IMR-90 (cell line): ENCODE measurements around the gene TDG. TPM values are rescaled to one million over a fixed set of nuclear protein-coding genes. Genes with fewer than 3 reads are reported as not detected.

Experiments
- ATAC-seq: fragments of 200-7000 bp; cut with Tn5 transposase; 2 replicates; pipeline ENCODE4 v1.9.1; 2020; ENCODE audit warnings: low read depth, mild to moderate bottlenecking, moderate library complexity
- BruUV-seq: library from RNA; stranded (reverse); fragments of 400-500 nt; replicated peaks from 2 replicates; lab custom pipeline; 2021; lab: Mats Ljungman, UMichigan
- CTCF ChIA-PET: fragments of 300-600 bp; formaldehyde crosslinking; extraction: SDS; loops from one replicate; lab custom pipeline; 2021; ENCODE audit warnings: antibody characterized with exemption; lab: Yijun Ruan, JAX
- POLR2A ChIA-PET: fragments of 300-600 bp; sonication (Branson Sonifier 250); formaldehyde crosslinking; loops from one replicate; lab custom pipeline; 2022; ENCODE audit warnings: antibody characterized with exemption; ENCODE audit not compliant: unreplicated experiment; lab: Charles Lee
- DNase-seq: peaks from one replicate; pipeline ENCODE4 v3.0.0; 2013
- H2AFZ ChIP-seq: replicated peaks from 2 replicates; pipeline ENCODE3; 2013; ENCODE audit warnings: low read length, mild to moderate bottlenecking; ENCODE audit not compliant: poor library complexity
- H2AK5ac ChIP-seq: 2 replicates; pipeline ENCODE4 v1.6.1; 2013; ENCODE audit warnings: low read depth, low read length, inconsistent platforms
- H2AK9ac ChIP-seq: replicated peaks from 2 replicates; pipeline ENCODE3; 2013; ENCODE audit warnings: mild to moderate bottlenecking, low read depth, low read length, moderate library complexity; ENCODE audit not compliant: poor library complexity
- H2BK120ac ChIP-seq: 2 replicates; pipeline ENCODE4 v1.6.1; 2013; ENCODE audit warnings: low read depth, low read length, inconsistent platforms
- H2BK15ac ChIP-seq: 3 replicates; pipeline ENCODE4 v1.6.1; 2013; ENCODE audit warnings: low read depth, low read length, inconsistent platforms
- H2BK20ac ChIP-seq: 2 replicates; pipeline ENCODE4 v1.6.1; 2013; ENCODE audit warnings: low read depth, mild to moderate bottlenecking, inconsistent platforms, low read length, moderate library complexity
- H2BK5ac ChIP-seq: 2 replicates; pipeline ENCODE4 v1.6.1; 2013; ENCODE audit warnings: mild to moderate bottlenecking, low read depth, low read length, inconsistent platforms; ENCODE audit not compliant: poor library complexity, severe bottlenecking
- H3K14ac ChIP-seq: replicated peaks from 2 replicates; pipeline ENCODE4 v1.6.1; 2013; ENCODE audit warnings: low read depth, low read length, inconsistent platforms
- H3K18ac ChIP-seq: 2 replicates; pipeline ENCODE4 v1.6.1; 2013; ENCODE audit warnings: low read depth, low read length, control low read depth
- H3K23ac ChIP-seq: 2 replicates; pipeline ENCODE4 v1.6.1; 2013; ENCODE audit warnings: low read depth, low read length, inconsistent platforms
- H3K27ac ChIP-seq: 2 replicates; pipeline ENCODE4 v1.5.1; 2013; ENCODE audit warnings: mild to moderate bottlenecking, control low read depth, low read length; ENCODE audit not compliant: insufficient read depth
- H3K27me3 ChIP-seq: 2 replicates; pipeline ENCODE4 v1.6.1; 2013; ENCODE audit warnings: low read length; ENCODE audit not compliant: control insufficient read depth, insufficient read depth
- H3K36me3 ChIP-seq: 2 replicates; pipeline ENCODE4 v1.6.1; 2013; ENCODE audit warnings: low read length, mixed read lengths; ENCODE audit not compliant: control insufficient read depth, insufficient read depth
- H3K4ac ChIP-seq: 2 replicates; pipeline ENCODE4 v1.6.1; 2013; ENCODE audit warnings: low read depth, low read length, inconsistent platforms
- H3K4me1 ChIP-seq: 2 replicates; pipeline ENCODE4 v1.6.1; 2013; ENCODE audit warnings: low read length, mixed read lengths; ENCODE audit not compliant: control insufficient read depth, insufficient read depth
- H3K4me2 ChIP-seq: 2 replicates; pipeline ENCODE4 v1.6.1; 2013; ENCODE audit warnings: low read depth, mild to moderate bottlenecking, control low read depth, low read length, moderate library complexity
- H3K4me3 ChIP-seq: 2 replicates; pipeline ENCODE4 v1.5.1; 2013; ENCODE audit warnings: low read depth, mild to moderate bottlenecking, control low read depth, low read length, moderate library complexity; ENCODE audit not compliant: insufficient read depth
- H3K56ac ChIP-seq: 2 replicates; pipeline ENCODE4 v1.6.1; 2013; ENCODE audit warnings: low read length, inconsistent platforms; ENCODE audit not compliant: insufficient read depth; ENCODE audit errors: extremely low read depth
- H3K79me1 ChIP-seq, 2 experiments: 2 replicates each; pipeline ENCODE4 v1.6.1; 2013; ENCODE audit warnings: low read length in 2 of 2, inconsistent platforms in 1 of 2, low read depth in 1 of 2
- H3K9ac ChIP-seq: 2 replicates; pipeline ENCODE4 v1.6.1; 2013; ENCODE audit warnings: low read depth, low read length, control low read depth
- H3K9me1 ChIP-seq: 2 replicates; pipeline ENCODE4 v1.6.1; 2013; ENCODE audit warnings: low read length, inconsistent platforms; ENCODE audit not compliant: insufficient read depth
- H3K9me3 ChIP-seq: 2 replicates; pipeline ENCODE4 v1.6.1; 2013; ENCODE audit warnings: low read length; ENCODE audit not compliant: control insufficient read depth, insufficient read depth
- H4K20me1 ChIP-seq: 2 replicates; pipeline ENCODE4 v1.6.1; 2013; ENCODE audit warnings: low read length, inconsistent platforms; ENCODE audit not compliant: insufficient read depth
- H4K5ac ChIP-seq: 2 replicates; pipeline ENCODE4 v1.6.1; 2013; ENCODE audit warnings: mild to moderate bottlenecking, low read depth, low read length, control low read depth
- H4K8ac ChIP-seq, 2 experiments: 2 replicates each; pipeline ENCODE4 v1.6.1; 2013; ENCODE audit warnings: low read depth in 2 of 2, low read length in 2 of 2, control low read depth in 1 of 2, inconsistent platforms in 1 of 2
- H4K91ac ChIP-seq: 2 replicates; pipeline ENCODE4 v1.6.1; 2013; ENCODE audit warnings: low read depth, low read length, inconsistent platforms; ENCODE audit not compliant: insufficient read depth
- BHLHE40 ChIP-seq: fragments of 150-350 bp; IDR thresholded peaks from 2 replicates; pipeline ENCODE4 v1.6.1; 2016; ENCODE audit warnings: mild to moderate bottlenecking, low read depth, low read length
- CEBPB ChIP-seq: IDR thresholded peaks from 2 replicates; pipeline ENCODE4 v1.6.1; 2012; ENCODE audit warnings: low read depth, low read length, improper control_type of control experiment
- CHD1 ChIP-seq: IDR thresholded peaks from 2 replicates; pipeline ENCODE4 v1.6.1; 2012; ENCODE audit warnings: low read depth, low read length, improper control_type of control experiment
- CTCF ChIP-seq: conservative IDR thresholded peaks from 2 replicates; pipeline ENCODE4 v1.5.1; 2012; ENCODE audit warnings: mild to moderate bottlenecking, low read depth, low read length, improper control_type of control experiment
- ELK1 ChIP-seq: fragments of 150-350 bp; IDR thresholded peaks from 2 replicates; pipeline ENCODE4 v1.6.1; 2016; ENCODE audit warnings: low read depth, mild to moderate bottlenecking, low read length, moderate library complexity, borderline replicate concordance
- FOS ChIP-seq: fragments of 150-350 bp; IDR thresholded peaks from 2 replicates; pipeline ENCODE4 v1.6.1; 2016; ENCODE audit warnings: low read depth, low read length
- MAZ ChIP-seq: IDR thresholded peaks from 2 replicates; pipeline ENCODE4 v1.6.1; 2012; ENCODE audit warnings: low read depth, mild to moderate bottlenecking, low read length, improper control_type of control experiment, moderate library complexity, borderline replicate concordance
- MXI1 ChIP-seq: IDR thresholded peaks from 2 replicates; pipeline ENCODE4 v1.6.1; 2012; ENCODE audit warnings: low read depth, mild to moderate bottlenecking, low read length, moderate library complexity, borderline replicate concordance
- POLR2A ChIP-seq: IDR thresholded peaks from 2 replicates; pipeline ENCODE4 v1.6.1; 2012; ENCODE audit warnings: mild to moderate bottlenecking, low read depth, low read length
- RAD21 ChIP-seq: IDR thresholded peaks from 2 replicates; pipeline ENCODE4 v1.6.1; 2012; ENCODE audit warnings: low read length, improper control_type of control experiment
- RCOR1 ChIP-seq: IDR thresholded peaks from 2 replicates; pipeline ENCODE4 v1.6.1; 2012; ENCODE audit warnings: mild to moderate bottlenecking, low read length, improper control_type of control experiment; ENCODE audit not compliant: insufficient replicate concordance
- RFX5 ChIP-seq: IDR thresholded peaks from 2 replicates; pipeline ENCODE4 v1.8.0; 2012; ENCODE audit warnings: low read depth, mild to moderate bottlenecking, low read length, moderate library complexity
- SMC3 ChIP-seq: fragments of 150-350 bp; IDR thresholded peaks from 2 replicates; pipeline ENCODE4 v1.6.1; 2016; ENCODE audit warnings: low read depth, mild to moderate bottlenecking, antibody characterized with exemption, low read length, moderate library complexity
- USF2 ChIP-seq: fragments of 150-350 bp; IDR thresholded peaks from 2 replicates; pipeline ENCODE4 v1.6.1; 2017; ENCODE audit warnings: mild to moderate bottlenecking, antibody characterized with exemption, low read length, low read depth
- WGBS, 2 experiments: methylation state at CpG; one replicate each; pipeline versions ENCODE4 v1.1.5 to v1.1.7; 2013; ENCODE audit warnings: missing lambda C conversion rate in 2 of 2; ENCODE audit not compliant: insufficient read length in 1 of 2; ENCODE audit errors: extremely low coverage in 2 of 2; 5-methylcytosine and 5-hydroxymethylcytosine counted together
- dilution Hi-C: fragments of 300-500 bp; cut with HindIII; formaldehyde crosslinking; loops from one replicate; pipeline ENCODE4 v1.14.3; 2018; ENCODE audit warnings: low sequenced_read_pairs; ENCODE audit not compliant: unreplicated experiment
- in situ Hi-C: fragments of 300-500 bp; cut with MboI; formaldehyde crosslinking; loops from 3 replicates; pipeline ENCODE4 v1.14.3; 2019; ENCODE audit warnings: low sequenced_read_pairs, inconsistent platforms, mixed read lengths
- intact Hi-C: fragments of 100-400 bp; cut with micrococcal nuclease; formaldehyde crosslinking; loops from 2 replicates; pipeline ENCODE4 v1.10.0; 2022
- polyA plus RNA-seq, 3 experiments: library from polyadenylated mRNA; depleted of rRNA; stranded (reverse); fragments of >200 nt; gene quantifications; 2 replicates each; pipeline ENCODE4 v1.2.3, GENCODE V29; 2012; ENCODE audit warnings: low replicate concordance in 1 of 3
- total RNA-seq: library from RNA; depleted of rRNA; stranded (reverse); fragments of >200 nt; gene quantifications from 2 replicates; pipeline ENCODE4 v1.2.3, GENCODE V29; 2012

The TDG gene
- total and polyA plus RNA-seq, 2 of the 4 experiments (the other 2 are of a cell fraction), result 14.0 to 14.7 TPM

DNA sequence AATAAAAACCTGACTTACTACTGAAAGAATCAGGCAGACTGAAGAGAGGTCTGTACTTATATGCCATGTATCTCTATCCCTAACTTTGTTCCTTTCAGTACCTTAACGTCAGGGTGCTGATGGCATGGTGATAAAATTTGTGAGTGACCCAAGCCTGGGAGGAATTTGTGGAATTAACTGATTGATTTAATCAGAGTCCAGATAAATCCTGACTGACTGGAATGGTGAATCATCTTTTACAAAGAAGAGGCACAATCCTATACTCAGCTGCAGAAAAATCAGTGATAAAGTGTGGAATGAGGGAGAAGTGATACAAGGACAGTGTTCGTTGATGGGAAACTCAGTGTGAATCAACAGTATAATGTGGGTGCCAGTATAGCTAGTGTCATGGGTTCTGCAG is 3.7 kb downstream of the TDG start:
- peaks cover 8% of the 10 kb centered on the region for H3K9me1 ChIP-seq
- no peak overlapping the region for H3K56ac ChIP-seq
- dilution Hi-C loops (no loop called here), intact Hi-C loops (loop anchor here (5.0 to 10.0 kb wide), 2 partner anchors 93 to 315 kb away; partner anchors contain the start of gene HCFC2), in situ Hi-C loops (no loop called here)
- POLR2A ChIA-PET, result no interaction called here
- H2BK15ac ChIP-seq, result peak overlapping the region; percentile 33; the same call in 1 of the 3 replicates
- peak overlapping the region; percentile 30; the same call in 1 of the 2 replicates for H4K5ac ChIP-seq
- H2AFZ ChIP-seq, result no peak overlapping the region
- BruUV-seq, result no TSS peak
- peak overlapping the region; percentile 52; the same call in 1 of the 2 replicates for H3K4ac ChIP-seq
- H4K20me1 ChIP-seq, result peaks cover 43% of the 10 kb centered on the region
- H3K9me3 ChIP-seq, result no peaks in the 10 kb centered on the region
- peaks cover 8% of the 10 kb centered on the region for H3K36me3 ChIP-seq
- peaks cover 3 to 68% of the 10 kb centered on the region in 2 experiments; a peak in 3 of 4 replicates for H3K79me1 ChIP-seq
- ATAC-seq, result peak; percentile 6
- H2BK20ac ChIP-seq, result no peak overlapping the region
- no peaks in the 10 kb centered on the region for H3K27me3 ChIP-seq
- peak overlapping the region in 1 of 2 experiments; percentile 47; a peak in 2 of 4 replicates for H4K8ac ChIP-seq
- H3K4me1 ChIP-seq, result peaks cover 11% of the 10 kb centered on the region
- H2AK9ac ChIP-seq, result no peak overlapping the region
- no peak overlapping the region for H3K4me3 ChIP-seq
- TF ChIP-seq SMC3 (no peak), ELK1 (no peak), RFX5 (no peak), RCOR1 (no peak), RAD21 (no peak), POLR2A (no peak), CEBPB (no peak), USF2 (no peak), MAZ (no peak), CTCF (no peak), MXI1 (no peak), CHD1 (no peak), BHLHE40 (no peak), FOS (no peak)
- peak overlapping the region; percentile 31; the same call in 1 of the 2 replicates for H4K91ac ChIP-seq
- H2BK120ac ChIP-seq, result peak overlapping the region; percentile 50
- H3K14ac ChIP-seq, result peak overlapping the region; percentile 70; the same call in 1 of the 2 replicates
- CTCF ChIA-PET, result interaction anchor here (0.6 to 1.1 kb wide), 2 partner anchors 140 to 222 kb away, joined by 3 read pairs; no protein-coding TSS in a partner anchor
- H2BK5ac ChIP-seq, result peak overlapping the region; percentile 89
- DNase-seq, result peak; percentile 60
- peak overlapping the region; percentile 52; the same call in 1 of the 2 replicates for H3K23ac ChIP-seq
- H3K27ac ChIP-seq, result peak overlapping the region; percentile 52; the same call in 1 of the 2 replicates
- H2AK5ac ChIP-seq, result peak overlapping the region; percentile 67; the same call in 1 of the 2 replicates
- peak overlapping the region; percentile 30; the same call in 1 of the 2 replicates for H3K18ac ChIP-seq
- H3K4me2 ChIP-seq, result peak overlapping the region; percentile 71; the same call in 1 of the 2 replicates
- no CpG with 5 or more reads among the region's 2 CpGs for WGBS, 2 experiments
- 0 out of 2 replicates have a peak overlapping the region, but pooled peaks have one; percentile 49 for H3K9ac ChIP-seq
